AML-193 (cell line): ENCODE data around the gene MTHFD1L.
"Not testable (repeated sequence)": the region's sequence is repeated elsewhere in the genome, so short reads cannot be mapped to it uniquely, and the experiment has no call there.

ENCODE experiments used
- DNase-seq, 2 experiments: peaks; one replicate each; lab custom pipeline; 2025; lab: John Stamatoyannopoulos, UW

MTHFD1L gene

DNA sequence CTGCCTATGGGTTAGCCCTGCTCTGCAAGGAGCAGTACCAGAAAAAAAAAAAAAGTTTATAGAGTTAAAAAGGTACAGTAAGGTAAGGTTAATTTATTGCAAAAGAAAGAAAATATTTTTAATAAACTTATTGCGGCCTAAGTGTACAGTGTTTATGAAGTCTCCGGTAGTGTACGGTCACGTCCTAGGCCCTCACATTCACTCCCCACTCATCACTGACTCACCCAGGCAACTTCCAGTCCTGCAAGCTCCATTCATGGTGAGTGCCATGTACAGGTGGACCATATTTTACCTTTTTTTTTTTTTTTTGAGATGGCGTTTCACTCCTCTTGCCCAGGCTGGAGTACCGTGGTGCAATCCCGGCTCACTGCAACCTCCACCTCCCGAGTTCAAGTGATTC is 258.1 kb downstream of the MTHFD1L start:
- not testable (repeated sequence) for DNase-seq

GRCh38 chr6:151125242-151125641 is 259.7 kb downstream of the MTHFD1L start:
- not testable (repeated sequence) for DNase-seq

GRCh38 chr6:151125651-151126416 is 260.3 kb downstream of the MTHFD1L start:
- not testable (repeated sequence) for DNase-seq

GRCh38 chr6:151126417-151126724 is 260.9 kb downstream of the MTHFD1L start:
- DNase-seq, result not testable (repeated sequence)

GRCh38 chr6:151127133-151127798 is 261.8 kb downstream of the MTHFD1L start:
- DNase-seq, result not testable (repeated sequence)

- no peak for DNase-seq
Observed at GRCh38 chr6:151128763-151129370, 263.4 kb downstream of the MTHFD1L start.

GRCh38 chr6:151130329-151130728 is 264.8 kb downstream of the MTHFD1L start:
- no peak for DNase-seq

DNA sequence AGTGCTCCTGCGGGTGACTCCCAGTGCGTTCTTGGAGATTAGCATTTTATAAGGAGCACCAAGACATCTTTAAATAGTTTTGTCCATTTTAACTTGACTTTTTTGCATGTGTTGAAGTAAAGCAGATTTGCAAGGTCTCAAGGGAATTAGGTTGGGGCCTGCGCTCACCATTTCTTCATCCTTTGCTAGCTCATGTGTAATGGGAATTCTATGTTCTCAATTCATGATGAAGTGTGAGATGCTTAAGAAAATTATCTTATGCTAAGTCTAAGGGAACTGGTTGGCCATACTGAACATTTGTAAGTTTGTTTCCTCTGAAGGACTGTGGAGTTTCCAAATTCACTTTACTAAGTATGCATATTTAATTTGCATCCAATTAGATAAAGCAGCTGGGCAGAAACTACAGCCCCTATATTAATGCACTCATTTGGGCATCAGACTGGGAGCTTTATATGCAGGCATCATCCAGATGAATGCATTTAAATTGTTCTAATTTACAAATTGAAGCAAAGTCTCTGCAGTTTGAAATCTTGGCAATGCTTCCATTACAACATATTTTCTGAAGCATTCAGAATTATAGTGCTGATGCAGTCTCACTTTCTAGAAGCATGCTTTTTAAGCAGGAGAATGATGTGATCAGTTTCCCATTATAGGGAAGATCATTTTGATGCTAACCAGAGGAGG is 266.0 kb downstream of the MTHFD1L start:
- DNase-seq, result no peak

- no peak for DNase-seq
Observed at GRCh38 chr6:151136141-151136755, 270.7 kb downstream of the MTHFD1L start.

DNA sequence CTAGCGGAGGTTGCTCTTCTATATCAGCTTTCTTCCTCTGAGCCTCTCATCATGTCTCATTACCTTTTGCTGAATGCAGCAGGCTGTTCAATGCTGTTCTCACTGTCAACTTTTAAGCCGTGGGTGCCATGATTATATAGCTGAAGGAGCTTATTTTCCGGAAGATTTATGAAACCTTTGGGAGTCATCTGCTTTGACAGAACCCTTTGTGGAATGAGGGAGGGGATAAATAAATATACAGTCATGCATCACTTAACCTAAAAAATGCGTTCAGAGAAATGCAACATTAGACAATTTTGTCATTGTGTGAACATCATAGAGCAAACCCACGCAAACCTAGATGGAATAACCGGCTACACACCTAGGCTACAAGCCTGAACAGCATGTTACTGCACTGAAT is 272.0 kb downstream of the MTHFD1L start:
- DNase-seq, result no peak

GRCh38 chr6:151139524-151139923 is 274.0 kb downstream of the MTHFD1L start:
- DNase-seq, result no peak

- DNase-seq, result no peak
Observed at GRCh38 chr6:151140767-151141166, 275.3 kb downstream of the MTHFD1L start.

- DNase-seq, result no peak
Observed at GRCh38 chr6:151141685-151142084, 276.2 kb downstream of the MTHFD1L start.

GRCh38 chr6:151142676-151143075 is 277.2 kb downstream of the MTHFD1L start:
- no peak for DNase-seq

- no peak for DNase-seq
Observed at GRCh38 chr6:151143337-151143736, 277.8 kb downstream of the MTHFD1L start.

GRCh38 chr6:151143806-151144205 is 278.3 kb downstream of the MTHFD1L start:
- DNase-seq, result no peak

DNA sequence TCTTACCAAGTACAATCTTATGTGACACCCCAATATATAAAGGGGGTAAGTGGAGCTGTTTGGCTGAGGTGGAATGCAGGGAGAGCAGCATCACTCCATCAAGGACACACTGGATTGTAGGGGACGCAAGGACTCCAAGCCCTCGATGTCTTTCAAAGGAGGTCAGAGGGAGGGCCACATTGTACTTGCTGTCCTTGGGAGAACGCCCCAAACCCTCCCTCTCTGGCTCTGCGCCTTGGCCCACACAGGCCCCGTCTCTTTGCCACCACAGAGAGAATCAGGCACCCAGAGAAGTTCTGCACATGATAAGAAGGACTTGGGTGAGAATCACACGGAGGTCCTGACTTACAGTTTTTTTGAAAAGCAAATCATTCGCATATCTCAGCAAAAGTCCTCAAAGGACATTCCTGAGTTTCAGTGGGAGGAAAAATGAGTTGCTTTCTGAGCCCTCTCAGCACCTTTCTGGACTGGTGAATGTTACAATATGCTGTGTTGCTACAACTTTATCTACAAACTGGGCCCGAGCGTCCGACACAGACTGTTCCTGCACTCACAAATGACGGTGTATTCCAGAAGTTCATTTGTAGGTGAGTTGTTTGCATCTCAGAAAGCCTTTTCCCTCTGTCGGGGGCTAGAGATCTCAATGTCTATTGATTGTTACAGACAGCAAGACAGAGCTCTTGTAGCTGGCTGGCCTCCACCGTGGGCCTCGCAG is 281.8 kb downstream of the MTHFD1L start:
- DNase-seq, result no peak

- no peak for DNase-seq
Observed at GRCh38 chr6:151148111-151148510, 282.6 kb downstream of the MTHFD1L start.

DNA sequence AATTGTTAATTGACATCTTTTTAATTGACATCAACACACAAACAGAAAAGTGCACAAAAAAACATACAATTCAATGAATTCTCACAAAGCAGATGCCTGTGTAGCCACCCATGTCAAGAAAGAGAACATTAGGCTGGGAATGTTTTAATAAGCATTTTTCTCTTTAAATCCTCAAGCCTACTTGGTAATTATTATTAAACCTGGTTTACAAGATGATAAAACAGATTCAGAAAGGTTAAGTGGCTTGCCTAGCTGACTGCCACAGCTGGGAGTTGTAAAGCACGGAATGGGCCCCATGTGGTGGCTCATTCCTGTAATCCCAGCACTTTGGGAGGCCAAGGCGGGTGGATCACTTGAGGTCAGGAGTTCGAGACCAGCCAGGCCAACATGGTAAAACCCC is 284.3 kb downstream of the MTHFD1L start:
- DNase-seq, result no peak
